HG03108 (cell line): ENCODE measurements around the gene PXDC1.

Source experiments
- ATAC-seq: cut with Tn5 transposase; IDR thresholded peaks from one replicate; pipeline ENCODE4 v1.9.1; 2021; ENCODE audit warnings: moderate library complexity; ENCODE audit not compliant: unreplicated experiment

Gene PXDC1, protein sequence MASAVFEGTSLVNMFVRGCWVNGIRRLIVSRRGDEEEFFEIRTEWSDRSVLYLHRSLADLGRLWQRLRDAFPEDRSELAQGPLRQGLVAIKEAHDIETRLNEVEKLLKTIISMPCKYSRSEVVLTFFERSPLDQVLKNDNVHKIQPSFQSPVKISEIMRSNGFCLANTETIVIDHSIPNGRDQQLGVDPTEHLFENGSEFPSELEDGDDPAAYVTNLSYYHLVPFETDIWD

DNA sequence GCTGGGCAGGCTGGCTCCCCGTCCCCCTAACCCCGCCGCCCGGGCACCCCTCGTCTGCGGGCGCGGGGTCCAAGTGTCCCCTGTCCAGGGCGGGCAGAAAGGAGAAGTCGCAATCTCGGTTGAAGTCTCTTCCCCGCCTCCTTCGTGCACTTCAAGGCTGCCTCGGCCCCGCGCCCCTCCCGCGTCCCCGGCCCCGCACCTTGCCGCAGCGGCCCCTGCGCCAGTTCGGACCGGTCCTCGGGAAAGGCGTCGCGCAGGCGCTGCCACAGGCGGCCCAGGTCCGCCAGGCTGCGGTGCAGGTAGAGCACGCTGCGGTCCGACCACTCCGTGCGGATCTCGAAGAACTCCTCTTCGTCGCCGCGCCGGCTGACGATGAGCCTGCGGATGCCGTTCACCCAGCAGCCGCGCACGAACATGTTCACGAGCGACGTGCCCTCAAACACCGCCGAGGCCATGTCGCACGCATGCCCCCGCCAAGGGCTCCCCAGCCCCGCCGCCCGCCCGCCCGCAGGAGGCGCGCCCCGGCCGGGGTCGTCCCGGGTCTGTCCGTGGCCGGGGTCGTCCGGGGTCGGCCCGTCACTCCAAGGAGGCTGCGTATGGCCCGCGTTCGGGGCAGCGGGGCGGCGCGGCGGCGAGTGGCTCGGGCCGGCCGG lies at the start of gene PXDC1:
PXDC1 (minus strand) TSS at position 637 of the 653 bp plus-strand sequence; CDS start at position 455, 182 bp downstream.
- ATAC-seq, result peak; percentile 8

DNA sequence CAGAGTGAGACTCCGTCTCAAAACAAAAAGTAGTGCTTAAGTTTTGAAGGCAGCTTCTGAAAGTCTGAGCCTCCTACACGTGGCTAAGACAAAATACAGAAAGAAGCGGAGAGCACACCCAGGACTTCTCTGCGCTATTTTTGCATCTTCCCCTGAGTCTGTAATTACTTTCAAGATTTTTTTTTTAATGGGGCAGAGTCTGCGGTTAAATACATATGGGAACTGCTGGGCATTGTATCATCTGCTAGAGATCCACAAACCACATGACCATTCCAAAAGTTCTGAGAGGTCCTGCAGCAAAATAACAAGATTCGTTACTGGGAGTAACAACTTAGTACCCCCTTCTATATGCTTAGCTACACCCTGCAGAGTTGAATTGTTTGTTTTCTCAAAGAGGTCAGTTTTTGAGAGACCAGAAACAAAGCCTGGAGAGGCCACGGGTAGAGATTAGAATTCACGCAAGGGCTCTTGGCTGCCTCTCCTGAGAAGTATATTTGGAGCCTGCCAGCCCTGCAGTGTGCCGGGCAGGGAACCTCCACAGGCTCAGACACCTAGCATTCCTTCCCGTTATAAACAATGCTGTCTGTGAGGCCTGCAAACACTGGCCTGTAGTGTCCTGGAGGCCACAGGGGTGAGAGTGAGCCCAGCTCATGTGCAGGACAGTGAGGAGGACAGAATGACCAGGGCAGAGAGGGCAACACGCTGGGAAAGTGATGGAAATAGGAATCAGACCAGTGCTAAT lies 49.5 kb upstream of the PXDC1 start:
- ATAC-seq, result no peak

DNA sequence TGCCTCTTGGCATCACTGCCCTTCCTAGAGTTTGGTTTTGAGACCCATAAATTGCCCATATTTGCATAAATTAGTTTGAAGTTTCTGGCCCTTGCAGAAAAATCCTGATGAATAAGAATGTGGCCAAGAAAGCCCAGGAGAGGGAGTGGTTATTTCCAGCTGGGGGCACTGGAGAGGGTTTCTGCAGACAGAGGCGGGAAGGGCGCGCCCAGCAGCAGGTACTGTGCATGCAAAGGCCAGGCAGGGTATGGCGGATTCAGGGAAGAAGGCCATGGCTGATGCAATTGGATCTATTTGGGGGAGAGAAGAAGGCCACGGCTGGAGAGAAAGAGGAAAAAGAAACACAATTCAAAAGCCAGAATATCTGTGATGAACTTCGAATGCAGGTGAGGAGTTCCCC lies 48.2 kb upstream of the PXDC1 start:
- ATAC-seq, result no peak

DNA sequence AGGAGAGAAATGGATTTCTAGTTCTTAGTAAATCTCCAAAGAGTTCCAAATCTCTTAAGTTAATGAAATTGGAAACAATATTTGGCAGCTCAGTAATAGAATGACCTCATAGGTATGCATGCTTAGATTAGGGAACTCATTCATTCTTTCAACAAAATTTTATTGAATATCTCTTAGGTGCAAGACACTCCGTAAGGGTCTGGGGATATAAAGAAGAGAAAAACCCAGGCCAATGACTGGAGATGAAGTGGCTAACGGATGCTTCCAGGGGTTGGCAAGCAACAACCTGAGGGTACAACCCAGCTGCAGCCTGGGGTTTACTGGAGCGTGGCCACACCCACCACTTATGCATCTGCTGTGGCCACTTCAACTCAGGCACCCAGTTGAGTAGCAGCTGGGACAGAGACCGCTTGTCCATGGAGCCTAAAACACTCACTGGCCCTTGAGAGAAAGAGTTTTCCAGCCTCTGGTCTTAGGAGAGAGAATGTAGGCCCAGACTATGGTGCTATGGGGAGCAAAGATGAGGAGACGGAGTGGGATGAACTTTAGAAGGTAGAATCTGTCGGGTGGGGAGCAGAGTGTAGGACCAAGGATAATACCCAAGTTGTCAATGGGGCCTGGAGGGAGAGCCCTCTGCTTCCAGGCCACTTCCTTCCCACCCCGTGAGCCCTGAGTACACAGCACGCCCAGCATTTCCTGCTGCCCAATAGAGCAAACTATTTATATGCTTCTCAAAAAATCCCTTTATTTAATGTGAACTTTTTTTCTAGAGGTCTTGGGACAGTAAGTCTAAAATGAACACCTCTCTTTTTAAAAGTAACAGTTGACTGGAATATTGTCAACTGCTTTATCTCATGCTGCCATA lies 46.8 kb upstream of the PXDC1 start:
- no peak for ATAC-seq

DNA sequence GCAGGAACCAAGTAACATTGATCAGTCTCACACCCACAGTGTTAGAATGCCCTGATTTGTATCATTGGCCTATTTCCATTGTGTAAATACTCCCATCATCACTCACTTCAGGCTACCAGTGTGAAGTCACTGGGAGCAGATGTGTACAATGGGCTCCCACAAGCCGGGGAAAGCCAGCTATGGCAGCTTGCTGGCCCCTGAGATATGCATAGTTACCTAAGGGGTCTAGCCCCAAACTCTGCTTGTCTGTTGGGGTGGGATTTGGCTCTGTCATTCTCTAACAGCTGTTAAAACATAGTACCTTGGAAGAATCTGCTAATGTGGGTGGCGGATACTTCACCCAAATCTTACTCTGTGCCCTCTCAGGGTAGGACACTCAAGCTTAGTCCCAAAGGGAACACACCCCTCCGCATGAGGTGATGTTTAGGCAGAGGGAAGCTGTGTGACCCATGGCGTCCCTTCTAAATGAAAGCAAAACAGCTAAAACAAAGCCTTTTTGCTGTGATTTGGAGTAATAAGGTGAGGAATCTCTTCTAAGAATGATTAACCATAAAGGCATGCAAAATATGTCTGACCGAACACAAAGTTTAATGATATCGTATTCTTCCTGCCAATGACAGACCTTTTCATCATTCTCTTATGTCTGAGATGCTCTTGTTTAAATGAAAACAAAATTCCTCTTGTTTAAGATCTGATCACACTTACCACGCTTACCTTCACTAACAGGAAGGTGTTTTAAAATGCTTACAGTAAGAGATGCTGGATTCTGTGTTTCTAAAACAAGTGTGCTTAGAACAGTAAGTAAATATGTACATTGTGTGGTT lies 45.9 kb upstream of the PXDC1 start:
- ATAC-seq, result no peak

DNA sequence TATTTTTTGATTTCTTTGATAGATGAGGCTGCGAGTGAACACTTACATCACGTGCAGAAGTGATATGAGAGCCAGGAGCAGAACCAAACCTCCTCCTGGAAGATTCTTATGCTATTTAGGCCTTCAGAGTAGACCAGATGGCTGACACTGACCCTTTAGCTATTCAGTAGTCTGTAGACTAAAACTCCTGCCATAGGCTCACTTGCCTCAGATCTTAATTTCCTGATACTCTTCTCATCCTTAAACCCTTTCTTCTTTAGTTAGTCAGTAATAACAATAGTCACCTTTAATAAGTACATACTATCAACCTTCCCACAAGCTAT lies 45.2 kb upstream of the PXDC1 start:
- ATAC-seq, result no peak

DNA sequence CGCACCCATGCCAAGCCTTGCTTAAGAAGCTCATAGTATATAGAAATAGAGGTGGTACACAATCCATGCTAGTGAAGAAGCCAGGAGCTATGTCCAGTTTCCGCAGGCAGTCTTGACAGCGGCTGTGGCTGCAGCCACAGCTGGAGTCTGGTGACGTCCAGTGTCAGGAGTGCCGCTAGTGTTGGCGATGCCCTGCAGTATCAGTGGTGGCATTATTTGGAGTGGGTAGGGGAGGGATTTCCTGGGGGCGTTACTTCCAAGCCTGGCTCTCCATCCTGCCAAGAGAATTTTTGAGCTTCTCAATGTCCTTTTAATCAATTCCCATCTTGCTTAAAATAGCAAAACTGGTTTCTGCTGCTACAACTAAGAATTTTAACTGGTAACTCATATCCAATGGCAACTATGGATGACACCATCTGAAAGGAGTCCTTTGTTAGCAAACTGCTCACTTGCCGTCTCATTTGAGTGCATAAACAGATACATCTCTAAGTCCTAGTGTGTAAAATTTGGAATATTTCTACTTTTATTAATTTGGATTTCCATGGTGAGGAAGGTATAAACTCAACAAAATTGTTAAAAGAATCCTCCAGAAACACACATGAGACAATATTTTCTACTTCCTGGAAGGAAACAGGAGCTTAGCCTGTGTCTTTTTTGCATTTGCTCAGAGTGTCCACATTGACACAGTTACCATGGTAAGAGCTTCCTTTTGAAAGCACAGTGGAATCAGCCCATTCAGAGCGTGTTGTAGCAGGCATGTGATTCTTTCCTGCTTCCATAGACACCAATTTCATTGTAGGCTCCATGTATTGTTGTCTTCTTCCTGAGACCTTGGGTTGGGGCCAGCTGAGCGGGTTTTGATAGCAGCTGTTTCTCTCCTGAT lies 44.6 kb upstream of the PXDC1 start:
- ATAC-seq, result no peak

DNA sequence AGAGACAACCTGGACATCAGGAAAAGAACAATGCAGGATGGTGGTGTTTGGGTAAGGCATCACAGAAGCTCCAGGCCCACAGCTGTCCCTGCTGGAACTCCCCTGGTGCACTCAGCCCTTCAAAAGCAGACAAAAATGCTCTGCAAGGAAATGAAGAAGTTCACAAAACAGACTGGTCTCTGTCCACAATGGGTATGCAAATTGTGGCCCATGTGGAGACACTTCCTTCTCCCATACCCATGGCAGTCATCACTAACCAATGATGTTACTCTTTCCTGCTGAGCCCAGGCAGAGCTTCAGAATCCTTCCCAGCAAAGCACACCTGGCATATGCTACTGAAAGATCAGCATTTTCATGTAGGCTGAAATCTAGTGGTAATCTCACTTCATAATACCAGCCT lies 42.6 kb upstream of the PXDC1 start:
- ATAC-seq, result peak; percentile 68

DNA sequence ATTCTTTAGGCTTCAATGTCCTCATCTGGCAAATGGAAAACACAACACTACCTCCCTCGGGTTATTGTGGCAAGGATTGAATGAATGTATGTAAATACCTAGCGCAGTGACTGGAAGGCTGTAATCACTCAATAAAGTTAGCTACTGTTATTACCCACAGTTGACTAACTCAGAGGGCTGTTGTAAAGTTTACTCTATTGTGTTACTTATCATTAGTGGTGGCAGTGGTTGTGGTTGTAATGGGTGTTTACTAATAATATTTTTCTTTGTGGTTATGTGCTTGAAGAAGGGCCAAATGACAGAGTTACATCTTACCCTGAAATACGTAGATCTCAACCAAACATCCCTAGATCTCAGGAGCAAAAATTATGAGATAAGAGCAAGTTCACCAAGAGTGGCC lies 42.0 kb upstream of the PXDC1 start:
- peak; percentile 33 for ATAC-seq

DNA sequence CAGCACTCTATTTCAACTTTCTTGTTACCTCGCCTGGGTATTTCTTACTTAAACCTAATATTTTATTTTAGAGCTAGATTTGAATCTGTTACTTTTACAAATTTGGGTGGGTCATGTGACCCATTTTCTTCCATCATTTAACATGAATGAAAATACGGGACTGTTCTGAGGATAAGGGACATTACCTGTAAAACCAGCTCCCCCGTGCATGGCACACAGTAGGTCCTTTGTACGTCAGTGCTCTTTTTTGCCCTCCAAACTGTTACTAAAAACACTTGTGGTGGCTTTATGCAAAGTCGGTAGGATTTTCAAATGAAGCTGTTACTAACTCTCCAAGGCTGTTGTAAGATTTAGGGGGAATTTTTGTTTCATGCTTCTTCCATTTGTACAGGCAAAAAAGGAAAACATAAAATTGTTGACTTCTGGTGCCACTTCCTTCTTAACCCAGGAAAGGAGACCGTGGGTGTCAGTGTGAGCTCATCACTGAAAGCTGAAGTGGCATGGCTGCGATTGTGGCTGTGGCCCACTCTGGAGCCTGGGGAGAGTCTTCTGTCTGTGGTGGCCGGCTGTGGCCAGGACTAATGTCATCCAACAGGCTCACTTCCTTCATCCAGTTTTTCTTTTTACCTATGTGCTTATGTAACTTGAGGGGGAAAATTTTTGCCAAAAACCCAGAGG lies 40.2 kb upstream of the PXDC1 start:
- ATAC-seq, result no peak

DNA sequence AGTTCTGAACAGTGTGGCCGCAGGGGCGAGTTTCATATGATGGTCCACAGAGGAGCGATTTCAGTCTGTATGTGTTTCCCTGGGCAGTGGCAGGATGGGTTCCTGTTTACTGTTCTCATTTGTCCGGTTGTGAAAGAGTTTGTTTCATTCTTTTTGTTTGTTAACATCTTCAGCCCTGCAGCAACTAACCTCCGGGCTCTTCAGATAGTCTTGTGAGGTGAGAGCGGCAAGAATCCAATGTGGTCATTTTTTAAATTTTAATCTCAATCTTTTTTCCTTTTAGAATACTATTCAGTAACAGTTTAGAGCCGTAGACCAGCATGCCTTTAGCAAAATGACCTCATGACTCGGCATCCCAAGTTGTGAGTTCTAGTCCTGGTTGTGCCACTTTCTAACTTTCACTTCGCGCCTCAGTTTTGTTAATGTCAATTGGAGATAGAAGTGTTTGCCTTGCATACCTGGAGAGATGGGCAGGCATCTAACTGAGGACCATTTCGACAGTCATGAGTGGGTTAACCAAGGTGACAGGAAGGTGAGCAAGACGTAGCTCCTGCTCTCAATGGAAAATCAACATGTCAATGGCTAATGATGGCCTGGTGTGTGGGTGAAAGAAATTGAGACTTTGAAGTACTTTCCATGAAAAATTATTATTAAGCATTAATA lies 38.5 kb upstream of the PXDC1 start:
- ATAC-seq, result no peak

DNA sequence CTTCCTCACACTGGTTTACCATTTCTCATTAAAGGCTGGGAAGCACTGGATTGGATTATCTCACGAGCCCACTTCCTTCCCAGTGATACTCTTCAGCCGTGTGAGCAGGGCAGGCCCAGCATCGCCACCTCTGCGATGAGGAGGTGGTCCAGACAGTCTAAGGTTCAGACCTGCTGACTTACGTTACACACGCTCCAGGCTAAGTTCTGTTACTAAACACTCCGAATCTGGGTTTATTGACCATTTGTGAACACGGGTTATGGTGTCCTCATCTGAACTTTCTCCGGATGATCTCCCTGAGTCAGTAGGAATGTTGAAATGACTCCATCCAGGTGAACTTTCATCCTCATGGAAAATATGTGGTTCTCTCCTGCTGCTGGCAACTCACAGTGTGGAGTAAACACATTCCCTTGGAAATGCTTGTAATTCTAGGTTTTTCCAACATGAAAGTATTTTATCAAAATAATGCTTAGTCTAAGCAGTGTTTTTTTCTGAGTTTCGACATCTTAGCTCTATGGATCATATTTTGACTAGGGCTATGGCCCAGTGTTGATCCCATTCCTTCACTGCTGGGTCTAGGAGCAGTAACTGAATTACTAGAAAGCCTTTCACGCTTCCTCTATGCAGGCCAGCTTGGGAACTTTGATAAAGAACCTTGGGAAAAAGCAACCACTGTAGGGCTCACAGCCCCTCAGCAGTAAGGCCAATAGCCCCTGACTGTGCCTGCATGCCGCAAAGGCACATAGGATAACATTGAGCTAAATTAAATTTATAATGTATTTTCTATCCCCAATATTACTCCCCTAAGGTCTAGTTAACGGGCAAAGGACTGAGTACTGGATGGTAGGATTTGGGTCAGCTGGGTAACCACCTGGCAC lies 37.7 kb upstream of the PXDC1 start:
- no peak for ATAC-seq

DNA sequence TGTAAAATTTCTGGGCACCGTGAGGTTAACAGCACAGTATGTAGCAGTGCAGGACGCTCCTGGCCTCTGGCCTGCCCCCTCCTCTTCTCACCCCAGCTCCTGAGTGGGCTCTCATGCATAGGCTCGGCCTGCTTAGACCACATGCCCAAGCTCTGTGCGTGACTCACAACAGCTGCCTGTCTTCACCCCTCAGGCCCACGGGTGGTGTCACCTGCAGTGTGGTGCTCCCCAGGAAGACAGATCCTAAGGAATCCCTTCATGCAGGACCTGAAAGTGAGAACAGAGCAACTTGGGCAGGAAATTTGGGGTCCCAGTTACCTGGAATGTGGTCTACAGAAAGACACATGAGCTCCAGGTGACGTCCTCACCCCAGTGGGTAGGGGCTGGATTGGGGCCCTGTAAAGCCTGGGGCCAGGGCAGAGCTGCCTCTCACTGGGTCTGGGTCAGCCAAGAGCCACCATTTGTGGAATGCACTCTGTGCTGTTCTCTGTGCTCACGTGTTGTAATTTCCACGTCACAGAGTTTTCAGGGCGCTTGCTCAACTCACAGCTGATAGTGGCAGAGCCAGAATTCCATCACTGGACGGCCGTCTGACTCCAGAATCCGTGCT lies 37.0 kb upstream of the PXDC1 start:
- ATAC-seq, result no peak

DNA sequence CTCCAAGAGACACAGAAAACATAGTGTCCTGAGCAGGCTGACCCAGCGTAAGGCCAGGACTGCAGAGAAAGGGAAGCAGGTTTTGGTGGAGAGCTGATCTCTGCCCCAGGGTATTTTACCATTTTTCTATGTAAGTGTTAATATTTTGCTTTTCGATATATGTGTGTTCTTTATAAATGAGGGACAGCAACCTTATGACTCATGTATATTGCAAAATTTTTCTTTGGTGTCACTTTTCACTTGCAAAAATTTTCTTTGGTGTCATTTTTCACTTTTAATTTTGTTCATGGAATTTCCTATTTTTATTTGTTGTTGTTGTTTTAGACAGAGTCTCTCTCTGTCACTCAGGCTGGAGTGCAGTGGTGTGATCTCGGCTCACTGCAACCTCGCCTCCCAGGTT lies 34.6 kb upstream of the PXDC1 start:
- no peak for ATAC-seq

DNA sequence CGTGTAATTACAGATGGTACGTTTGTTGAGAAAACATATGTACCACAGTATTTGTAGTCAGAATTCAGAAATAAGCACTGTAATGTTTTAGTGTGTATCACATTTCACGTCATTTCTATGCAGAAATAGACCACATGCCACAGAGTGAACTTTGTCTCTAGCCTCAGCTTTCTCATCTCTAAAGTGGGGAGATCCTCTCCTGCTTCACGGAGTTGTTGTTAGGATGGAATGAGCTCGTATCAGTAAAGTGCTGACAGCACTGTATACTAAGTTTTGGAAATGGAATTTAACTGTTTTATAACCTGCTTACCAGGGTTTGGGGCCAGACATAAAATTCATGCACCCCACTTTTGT lies 34.2 kb upstream of the PXDC1 start:
- ATAC-seq, result no peak

DNA sequence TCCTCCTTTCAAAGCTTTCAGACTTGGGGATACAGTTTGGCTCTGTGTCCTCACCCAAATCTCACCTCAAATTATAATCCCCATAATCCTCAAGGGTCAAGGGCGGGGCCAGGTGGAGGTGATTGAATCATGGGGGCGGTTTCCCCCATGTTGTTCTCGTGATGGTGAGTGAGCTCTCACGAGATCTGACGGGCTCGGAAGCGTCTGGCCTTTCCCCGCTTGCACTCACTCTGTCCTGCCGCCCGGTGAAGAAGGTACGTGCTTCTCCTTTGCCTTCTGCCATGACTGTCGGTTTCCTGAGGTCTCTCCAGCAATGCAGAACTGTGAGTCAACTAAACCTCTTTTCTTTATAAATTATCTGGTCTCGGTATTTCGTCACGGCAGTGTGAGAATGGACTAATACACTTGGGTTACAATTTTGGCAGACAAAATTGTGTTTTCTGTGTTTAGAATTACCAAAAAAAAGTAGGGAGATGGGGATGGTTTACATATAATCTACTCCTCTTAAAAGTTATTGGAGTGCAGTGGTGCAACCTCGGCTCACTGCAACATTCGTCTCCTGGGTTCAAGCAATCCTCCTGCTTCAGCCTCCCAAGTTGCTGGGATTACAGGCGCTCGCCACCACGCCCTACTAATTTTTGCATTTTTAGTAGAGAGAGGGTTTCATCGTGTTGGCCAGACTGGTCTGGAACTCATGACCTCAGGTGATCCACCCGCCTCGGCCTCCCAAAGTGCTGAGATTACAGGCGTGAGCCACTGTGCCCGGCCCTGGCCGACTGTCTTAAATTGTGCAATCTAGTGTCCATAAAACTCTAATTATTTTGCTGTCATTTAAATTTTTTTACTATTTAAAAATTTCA lies 33.6 kb upstream of the PXDC1 start:
- no peak for ATAC-seq
